ENCODE measurements around the gene TCF19. TPM values are rescaled to one million over a fixed set of nuclear protein-coding genes. Genes with fewer than 3 reads are reported as not detected.

The TCF19 gene
- total and polyA plus RNA-seq, 9 donors: 3.9 to 9.9 (median 7.1) TPM

- intact Hi-C loops (cut with DNase I): no loop called here
- no peaks in the 10 kb centered on the region for H3K36me3 ChIP-seq
- WGBS, 3 donors: 82 to 95% (median 87%) methylated on average over 5 of the region's 5 CpGs
- no peaks in the 10 kb centered on the region for H3K4me1 ChIP-seq (ENCODE audit: insufficient read depth)
- H3K27me3 ChIP-seq: no peaks in the 10 kb centered on the region
- no peak for DNase-seq
- no peaks in the 10 kb centered on the region for H3K9me3 ChIP-seq
- TF ChIP-seq EP300 (IDR thresholded peaks at IDR 0.05): no peak
- TF ChIP-seq POLR2A (IDR thresholded peaks at IDR 0.05): no peak
- no peak overlapping the region for H3K4me3 ChIP-seq
- no peak overlapping the region for H3K27ac ChIP-seq
These were observed 16.0 kb downstream of the TCF19 start for GRCh38 chr6:31174378-31174777.

GRCh38 chr6:31175971-31176370 is 17.6 kb downstream of the TCF19 start:
- Histone ChIP-seq H3K9me3 (no peaks in the 10 kb centered on the region), H3K27me3 (no peaks in the 10 kb centered on the region), H3K4me1 (ENCODE audit: insufficient read depth) (no peaks in the 10 kb centered on the region), H3K4me3 (no peak overlapping the region), H3K36me3 (no peaks in the 10 kb centered on the region), H3K27ac (no peak overlapping the region)
- TF ChIP-seq CTCF (IDR thresholded peaks at IDR 0.05) (no peak), EP300 (IDR thresholded peaks at IDR 0.05) (no peak), POLR2A (IDR thresholded peaks at IDR 0.05) (no peak)
- DNase-seq: no peak
- 65 to 79% (median 78%) methylated on average over 3 of the region's 3 CpGs for WGBS, 3 donors
- intact Hi-C loops (cut with DNase I): no loop called here

GRCh38 chr6:31178143-31179041 is 20.0 kb downstream of the TCF19 start:
- no peak overlapping the region for H3K27ac ChIP-seq
- H3K9me3 ChIP-seq: no peaks in the 10 kb centered on the region
- no peaks in the 10 kb centered on the region for H3K27me3 ChIP-seq
- intact Hi-C loops (cut with DNase I): no loop called here
- no peaks in the 10 kb centered on the region for H3K36me3 ChIP-seq
- no peak for DNase-seq
- 36 to 45% (median 42%) methylated on average over 8 of the region's 8 CpGs for WGBS, 3 donors
- TF ChIP-seq POLR2A (IDR thresholded peaks at IDR 0.05) (no peak), CTCF (IDR thresholded peaks at IDR 0.05) (no peak), EP300 (IDR thresholded peaks at IDR 0.05) (no peak)
- H3K4me3 ChIP-seq: no peak overlapping the region
- no peaks in the 10 kb centered on the region for H3K4me1 ChIP-seq (ENCODE audit: insufficient read depth)

GRCh38 chr6:31179042-31179386 is 20.6 kb downstream of the TCF19 start:
- Histone ChIP-seq H3K4me1 (ENCODE audit: insufficient read depth) (no peaks in the 10 kb centered on the region), H3K36me3 (no peaks in the 10 kb centered on the region), H3K27ac (no peak overlapping the region), H3K9me3 (no peaks in the 10 kb centered on the region), H3K4me3 (no peak overlapping the region), H3K27me3 (no peaks in the 10 kb centered on the region)
- TF ChIP-seq POLR2A (IDR thresholded peaks at IDR 0.05) (no peak), EP300 (IDR thresholded peaks at IDR 0.05) (no peak), CTCF (IDR thresholded peaks at IDR 0.05) (no peak)
- 50 to 70% (median 58%) methylated on average over 4 of the region's 4 CpGs for WGBS, 3 donors
- intact Hi-C loops (cut with DNase I): no loop called here
- no peak for DNase-seq

GRCh38 chr6:31179896-31180295 is 21.5 kb downstream of the TCF19 start:
- Histone ChIP-seq H3K4me1 (ENCODE audit: insufficient read depth) (no peaks in the 10 kb centered on the region), H3K9me3 (no peaks in the 10 kb centered on the region), H3K4me3 (no peak overlapping the region), H3K27ac (no peak overlapping the region), H3K27me3 (no peaks in the 10 kb centered on the region), H3K36me3 (no peaks in the 10 kb centered on the region)
- intact Hi-C loops (cut with DNase I): no loop called here
- no peak for TF ChIP-seq CTCF (IDR thresholded peaks at IDR 0.05)
- TF ChIP-seq POLR2A (IDR thresholded peaks at IDR 0.05): no peak
- no peak for TF ChIP-seq EP300 (IDR thresholded peaks at IDR 0.05)
- no peak for DNase-seq
- 93 to 96% (median 94%) methylated on average over 8 of the region's 8 CpGs for WGBS, 3 donors

Measured in ovary (tissue), 9 donors.